MV-4-11 (cell line): ENCODE results near the gene SLC18B1.
"Not testable (repeated sequence)": the region's sequence is repeated elsewhere in the genome, so short reads cannot be mapped to it uniquely, and the experiment has no call there.

Source experiments
- DNase-seq: peaks from one replicate; lab custom pipeline; 2025; lab: John Stamatoyannopoulos, UW

The SLC18B1 gene

DNA sequence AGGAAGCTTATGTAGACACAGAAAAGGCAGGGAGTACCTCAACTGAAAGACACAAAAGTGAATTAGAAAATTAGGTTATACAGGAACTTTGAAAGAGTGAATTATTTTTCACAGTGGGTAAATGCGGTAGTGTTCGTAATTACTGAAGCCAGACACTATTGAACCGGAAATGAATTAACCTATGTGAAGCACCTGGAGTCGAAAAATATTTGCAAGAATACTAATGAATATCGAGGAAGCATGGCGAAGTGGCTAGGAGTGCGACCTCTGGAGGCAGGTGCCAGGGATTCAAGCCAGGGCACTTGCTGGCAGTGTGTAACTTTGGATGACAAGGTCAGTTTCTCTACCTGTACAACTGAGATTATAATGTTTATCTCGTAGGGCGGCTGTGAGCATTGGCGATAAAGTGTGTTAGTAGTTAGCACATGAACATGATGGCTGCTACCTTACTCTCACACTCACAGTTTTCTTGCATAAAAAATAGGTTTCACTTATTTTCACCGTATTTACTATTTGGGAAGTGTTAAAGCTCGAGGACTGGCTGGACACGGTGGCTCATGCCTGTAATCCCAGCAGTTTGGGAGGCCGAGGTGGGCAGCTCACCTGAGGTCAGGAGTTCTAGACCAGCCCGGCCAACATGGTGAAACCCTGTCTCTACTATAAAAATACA, 567 bp upstream of the SLC18B1 start:
- DNase-seq: no peak

DNA sequence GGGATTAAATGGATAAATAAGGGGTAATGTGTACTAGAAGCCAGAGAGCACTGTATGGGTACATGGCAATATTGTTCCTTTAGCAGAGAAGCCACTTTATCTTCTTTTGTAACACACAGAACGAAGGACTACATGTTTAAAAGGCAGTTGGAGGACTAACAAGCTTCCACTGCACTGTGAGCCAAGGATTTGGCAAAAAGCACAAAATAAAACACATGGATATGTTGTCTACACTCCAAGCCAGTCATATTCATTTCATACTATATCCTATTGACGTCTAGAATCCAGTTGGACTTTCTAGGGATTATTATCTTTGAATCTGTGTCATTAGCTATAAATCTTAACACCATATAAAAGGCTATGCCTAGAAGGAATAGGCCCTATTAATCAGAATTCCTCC, 3.0 kb downstream of the SLC18B1 start:
- no peak for DNase-seq

GRCh38 chr6:132792510-132792909, 5.9 kb downstream of the SLC18B1 start:
- DNase-seq: no peak

- DNase-seq: no peak
Observed at GRCh38 chr6:132790450-132790849, 8.0 kb downstream of the SLC18B1 start.

DNA sequence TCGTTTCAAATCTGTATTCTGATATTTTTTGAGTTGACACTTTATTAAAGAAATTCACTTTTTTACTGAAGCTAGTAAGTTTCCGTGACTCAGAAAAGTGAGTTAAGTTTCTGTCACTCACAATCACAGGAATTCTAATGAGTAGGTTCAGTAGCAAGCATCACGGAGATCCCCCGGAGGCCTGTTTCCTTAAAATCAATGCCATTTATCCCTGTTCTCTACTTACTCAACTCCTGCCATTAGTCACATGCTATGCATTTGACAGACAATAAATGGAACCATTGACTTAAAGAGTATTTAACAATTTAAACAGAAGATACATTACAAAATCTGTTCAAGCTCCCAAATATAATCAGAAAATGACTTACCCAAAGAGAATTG, 9.1 kb downstream of the SLC18B1 start:
- no peak for DNase-seq

DNA sequence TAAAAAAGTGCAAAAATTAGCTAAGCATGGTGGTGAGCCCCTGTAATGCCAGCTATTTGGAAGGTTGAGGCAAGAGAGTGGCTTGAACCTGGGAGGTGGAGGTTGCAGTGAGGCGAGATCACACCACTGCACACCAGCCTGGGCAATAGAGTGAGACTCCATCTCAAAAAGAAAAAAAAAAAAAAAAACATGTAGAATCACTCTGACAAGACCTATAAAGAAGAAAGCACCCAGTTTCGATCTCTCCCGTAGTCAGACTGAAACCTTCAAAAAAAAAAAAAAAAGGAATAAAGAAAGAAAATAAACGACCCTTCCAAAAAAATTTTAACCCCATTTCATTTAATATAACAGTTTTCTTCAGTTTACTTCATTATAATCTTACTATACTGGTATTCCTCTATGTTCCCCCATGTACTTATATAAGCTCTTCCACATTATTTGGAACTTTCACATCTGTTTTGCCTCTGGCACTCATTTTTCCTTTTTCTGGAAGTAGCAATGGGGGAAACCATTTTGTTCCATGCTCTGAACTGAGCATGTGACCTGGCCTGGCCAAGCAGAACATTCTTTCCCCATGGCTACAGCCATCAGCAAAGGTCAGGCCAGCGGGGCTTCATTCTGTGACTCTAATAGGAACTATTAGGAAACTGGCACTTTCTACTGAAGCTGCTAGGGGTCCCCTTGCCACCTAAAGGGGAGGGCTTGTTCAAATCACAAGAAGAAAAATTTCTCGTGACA, 9.6 kb downstream of the SLC18B1 start:
- no peak for DNase-seq

- no peak for DNase-seq
Observed at GRCh38 chr6:132785936-132786335, 12.5 kb downstream of the SLC18B1 start.

GRCh38 chr6:132780770-132781371, 17.6 kb downstream of the SLC18B1 start:
- DNase-seq: peak; percentile 6

GRCh38 chr6:132777881-132778280, 20.6 kb downstream of the SLC18B1 start:
- not testable (repeated sequence) for DNase-seq

DNA sequence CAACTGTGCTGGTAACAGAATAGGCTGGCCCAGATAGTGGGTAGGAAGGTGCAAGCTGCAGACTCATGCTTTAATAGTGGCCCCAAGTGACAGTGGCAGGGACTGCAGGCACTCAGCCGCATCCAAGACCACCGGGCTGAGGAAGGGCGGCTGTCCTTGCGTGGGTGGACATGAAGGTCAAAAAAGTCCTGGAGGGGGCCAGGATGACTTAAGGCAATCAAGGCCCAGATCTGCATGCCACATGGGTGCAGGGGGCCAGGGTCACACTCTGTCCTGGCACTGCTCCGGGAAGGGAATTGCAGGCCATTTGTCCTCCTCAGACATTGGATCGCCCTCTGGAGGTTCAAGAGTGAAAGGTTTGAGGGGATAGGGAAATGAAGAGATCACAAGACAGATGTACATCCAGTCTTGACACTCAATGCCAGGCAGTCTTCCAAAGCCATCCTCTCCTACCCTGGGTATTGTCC, 30.4 kb downstream of the SLC18B1 start:
- DNase-seq: peak; percentile 60

DNA sequence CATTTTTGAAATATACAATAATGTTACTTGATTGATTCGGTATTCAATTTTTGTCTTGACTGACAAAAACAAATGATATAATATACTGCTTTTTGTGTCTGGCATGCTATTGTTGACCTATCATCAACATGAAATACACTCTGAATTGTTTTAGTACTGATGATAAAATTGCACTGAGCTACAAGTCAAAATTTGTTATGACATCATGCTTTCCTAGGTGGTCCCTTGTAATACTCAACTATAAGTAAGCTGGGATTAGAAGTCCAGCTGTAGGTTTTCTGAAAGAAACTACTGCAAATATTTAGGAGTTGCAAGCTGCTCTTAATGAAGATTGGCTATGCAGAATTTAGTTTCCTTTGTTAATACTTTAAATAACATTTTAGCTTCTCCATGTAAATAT, 32.9 kb downstream of the SLC18B1 start:
- no peak for DNase-seq

GRCh38 chr6:132764370-132764769, 34.1 kb downstream of the SLC18B1 start:
- no peak for DNase-seq

- peak; percentile 76 for DNase-seq
Observed at GRCh38 chr6:132763269-132763668, 35.2 kb downstream of the SLC18B1 start.

DNA sequence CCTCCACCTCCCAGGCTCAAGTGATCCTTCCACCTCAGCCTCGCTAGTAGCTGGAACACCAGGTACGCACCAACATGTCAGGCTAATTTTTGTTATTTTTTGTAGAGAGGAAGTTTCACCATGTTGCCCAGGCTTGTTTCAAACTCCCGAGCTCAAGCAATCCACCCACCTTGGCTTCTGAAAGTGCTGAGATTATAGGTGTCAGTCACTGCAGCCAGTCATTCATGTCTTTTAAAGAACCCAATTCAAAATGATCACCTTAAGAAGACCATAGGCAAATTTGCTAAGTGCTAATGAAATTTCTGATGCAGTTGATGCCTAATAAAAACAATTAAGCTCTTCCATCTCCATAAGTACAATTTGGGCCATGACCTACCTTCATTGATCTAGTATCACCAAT, 38.2 kb downstream of the SLC18B1 start:
- DNase-seq: no peak

DNA sequence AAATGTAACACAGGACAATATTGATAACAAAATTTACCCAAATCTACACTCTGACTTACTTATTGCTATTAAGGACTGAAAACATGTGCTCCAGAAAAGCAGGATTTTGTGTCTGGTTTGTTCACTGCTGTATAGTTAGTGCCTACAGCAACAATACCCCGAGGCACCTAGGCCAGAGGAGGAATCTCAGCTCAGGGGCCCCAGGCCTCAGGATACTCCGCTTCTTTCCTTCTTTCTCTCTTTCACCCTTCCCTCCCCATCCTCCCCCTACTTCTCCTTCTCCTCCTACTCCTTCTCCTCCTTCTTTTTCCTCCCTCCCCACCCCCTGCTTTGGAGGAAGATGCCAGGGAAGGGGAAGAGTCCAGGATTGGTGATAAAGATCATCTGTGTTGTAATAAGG, 39.7 kb downstream of the SLC18B1 start:
- no peak for DNase-seq

- no peak for DNase-seq
Observed at GRCh38 chr6:132752255-132752654, 46.2 kb downstream of the SLC18B1 start.

GRCh38 chr6:132751828-132752227, 46.6 kb downstream of the SLC18B1 start:
- DNase-seq: no peak

DNA sequence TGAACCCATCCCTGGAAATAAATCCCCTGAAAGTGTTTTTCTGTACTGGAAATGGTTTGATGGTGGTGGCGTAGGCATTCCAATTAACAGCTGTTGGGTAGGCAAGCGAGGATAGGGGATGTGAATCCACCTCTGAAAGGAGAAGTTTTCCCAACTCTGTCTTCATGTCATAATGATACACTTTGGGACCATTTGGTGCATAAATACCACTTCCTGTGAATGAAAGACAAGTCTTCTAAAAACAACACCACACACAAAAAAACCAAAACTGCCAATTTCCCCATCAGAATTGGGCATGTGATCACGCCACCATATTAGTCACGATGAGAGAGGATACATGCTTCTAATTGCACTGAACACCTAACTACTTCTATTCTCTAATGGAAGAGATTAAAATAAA, 47.1 kb downstream of the SLC18B1 start:
- peak; percentile 88 for DNase-seq

GRCh38 chr6:132750455-132751248, 47.8 kb downstream of the SLC18B1 start:
- no peak for DNase-seq

DNA sequence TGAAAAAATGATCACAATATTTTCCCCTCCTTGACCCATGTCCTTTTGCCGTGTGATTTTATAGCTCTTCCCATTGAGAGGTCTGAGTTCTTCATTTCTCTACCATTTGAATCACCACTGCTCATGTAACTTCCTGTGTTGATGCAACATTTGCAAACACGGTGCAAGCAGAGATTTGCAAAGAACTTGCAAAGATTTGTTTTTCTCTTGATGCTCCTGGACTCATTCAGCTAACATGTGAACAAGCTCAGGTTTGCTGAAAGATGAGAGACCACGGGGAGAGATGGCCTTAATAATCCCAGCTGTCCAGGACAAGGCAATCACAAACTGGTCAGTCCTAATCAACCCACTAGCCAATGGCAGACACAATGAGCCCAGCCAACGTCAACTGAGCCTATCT, 49.3 kb downstream of the SLC18B1 start:
- peak; percentile 58 for DNase-seq

GRCh38 chr6:132748446-132748845, 50.0 kb downstream of the SLC18B1 start:
- DNase-seq: no peak

DNA sequence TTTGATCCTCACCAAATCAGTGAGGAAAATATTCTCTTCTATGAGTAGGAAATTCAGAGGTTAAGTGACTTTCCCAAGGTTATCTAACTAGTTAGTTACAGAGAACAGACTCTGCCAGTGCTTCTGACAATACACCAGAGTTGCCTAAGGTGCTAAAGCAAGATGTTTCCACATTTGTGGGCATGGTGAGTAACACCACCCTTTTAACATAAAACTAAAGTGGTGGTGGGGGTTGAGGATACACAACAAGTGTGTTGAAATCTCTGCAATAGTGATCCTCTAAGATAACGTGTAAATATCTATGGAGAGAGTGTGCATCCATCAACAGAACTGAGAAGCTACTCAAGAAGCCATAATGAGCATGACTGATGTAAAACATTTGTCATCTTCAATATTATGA, 52.4 kb downstream of the SLC18B1 start:
- peak; percentile 47 for DNase-seq
